B cell (primary cell): ENCODE results near the gene THSD7B. TPM values are rescaled to one million over a fixed set of nuclear protein-coding genes. Genes with fewer than 3 reads are reported as not detected.

Source experiments
- ATAC-seq: fragments of 200-7000 bp; cut with Tn5 transposase; one replicate; pipeline ENCODE4 v1.10.0; 2021; ENCODE audit warnings: low read depth, mild to moderate bottlenecking, moderate number of reproducible peaks, moderate library complexity
- CTCF ChIA-PET: fragments of 350-600 bp; sonication (Branson Sonifier 250); formaldehyde crosslinking; loops from one replicate; lab custom pipeline; 2021; ENCODE audit warnings: antibody characterized with exemption, inconsistent platforms; lab: Charles Lee
- POLR2A ChIA-PET: fragments of 350-600 bp; sonication (Branson Sonifier 250); formaldehyde crosslinking; loops from one replicate; lab custom pipeline; 2021; ENCODE audit warnings: antibody characterized with exemption; lab: Charles Lee
- DNase-seq: peaks from one replicate; pipeline ENCODE4 v3.0.0; 2013
- H2AFZ ChIP-seq: 2 replicates; pipeline ENCODE4 v1.6.1; 2012; ENCODE audit warnings: mild to moderate bottlenecking, low read depth, low read length; ENCODE audit not compliant: insufficient read depth, poor library complexity, severe bottlenecking
- H3K27ac ChIP-seq, 2 donors: 1 replicate in 1 of 2; 2 replicates in 1 of 2; pipeline ENCODE4 v1.5.1; 2012 to 2013; ENCODE audit warnings: low read length in 2 of 2, mild to moderate bottlenecking in 2 of 2, moderate library complexity in 1 of 2
- H3K27me3 ChIP-seq, 4 experiments: fragments of 200-600 bp in 1 of 4; sonication (generic) in 1 of 4; replicated peaks in 1 of 4; 1 replicate in 2 of 4; 2 replicates in 2 of 4; pipeline versions ENCODE4 v1.6.1 to v1.7.0; 2013 to 2016; ENCODE audit warnings: low read length in 3 of 4, mild to moderate bottlenecking in 2 of 4, mixed read lengths in 1 of 4, moderate library complexity in 1 of 4; ENCODE audit not compliant: insufficient read depth in 4 of 4, control insufficient read depth in 3 of 4; ENCODE audit errors: control extremely low read depth in 1 of 4
- H3K36me3 ChIP-seq, 2 experiments: replicated peaks in 1 of 2; 1 replicate in 1 of 2; 2 replicates in 1 of 2; pipeline versions ENCODE4 v1.6.1 to v1.7.1; 2013; ENCODE audit warnings: low read length in 1 of 2; ENCODE audit not compliant: insufficient read depth in 2 of 2, control insufficient read depth in 1 of 2; ENCODE audit errors: control extremely low read depth in 1 of 2, extremely low read depth in 1 of 2
- H3K4me1 ChIP-seq, 2 donors: fragments of 200-600 bp in 1 of 2; sonication (generic) in 1 of 2; 1 replicate in 1 of 2; 2 replicates in 1 of 2; pipeline versions ENCODE4 v1.5.1 to v1.6.1; 2013 to 2017; ENCODE audit warnings: low read length in 2 of 2; ENCODE audit not compliant: control insufficient read depth in 2 of 2, insufficient read depth in 2 of 2
- H3K4me2 ChIP-seq: replicated peaks from 2 replicates; pipeline ENCODE3; 2012; ENCODE audit warnings: mild to moderate bottlenecking, low read depth, low read length; ENCODE audit not compliant: poor library complexity, severe bottlenecking
- H3K4me3 ChIP-seq, 5 experiments: fragments of 200-600 bp in 1 of 5; sonication (generic) in 1 of 5; 1 replicate in 3 of 5; 2 replicates in 2 of 5; pipeline versions ENCODE4 v1.5.1 to v1.7.0; 2011 to 2016; ENCODE audit warnings: low read length in 4 of 5, mild to moderate bottlenecking in 4 of 5, low read depth in 2 of 5, control low read depth in 1 of 5, moderate library complexity in 1 of 5; ENCODE audit not compliant: insufficient read depth in 1 of 5; ENCODE audit errors: control extremely low read depth in 1 of 5, extremely low read depth in 1 of 5
- H3K79me2 ChIP-seq: fragments of 200-600 bp; sonication (generic); one replicate; pipeline ENCODE4 v1.6.0; 2016; ENCODE audit warnings: low read length; ENCODE audit not compliant: control insufficient read depth, insufficient read depth
- H3K9ac ChIP-seq: fragments of 200-600 bp; sonication (generic); 2 replicates; pipeline ENCODE4 v1.6.1; 2017; ENCODE audit warnings: mild to moderate bottlenecking, low read length, moderate library complexity
- H3K9me3 ChIP-seq, 3 donors: one replicate each; pipeline versions ENCODE4 v1.6.1 to v1.7.1; 2013; ENCODE audit warnings: low read length in 2 of 3; ENCODE audit not compliant: control insufficient read depth in 2 of 3, insufficient read depth in 1 of 3; ENCODE audit errors: control extremely low read depth in 1 of 3
- H4K20me1 ChIP-seq: 2 replicates; pipeline ENCODE4 v1.6.0; 2012; ENCODE audit warnings: mild to moderate bottlenecking, low read length; ENCODE audit not compliant: insufficient read depth, control insufficient read depth, poor library complexity, severe bottlenecking
- H3K27ac Mint-ChIP-seq: one replicate; pipeline ENCODE4 v1.8.0; 2021; ENCODE audit warnings: mixed read lengths
- H3K27me3 Mint-ChIP-seq: one replicate; pipeline ENCODE4 v1.8.0; 2021; ENCODE audit warnings: mixed read lengths
- H3K4me1 Mint-ChIP-seq: one replicate; pipeline ENCODE4 v1.8.0; 2021; ENCODE audit warnings: mixed read lengths
- H3K4me3 Mint-ChIP-seq: one replicate; pipeline ENCODE4 v1.8.0; 2021; ENCODE audit warnings: mixed read lengths
- H3K9me3 Mint-ChIP-seq: one replicate; pipeline ENCODE4 v1.8.0; 2022; ENCODE audit warnings: mixed read lengths; ENCODE audit not compliant: insufficient read depth
- CTCF ChIP-seq: fragments of 200-600 bp; IDR thresholded peaks from one replicate; pipeline ENCODE4 v1.8.0; 2022; ENCODE audit warnings: antibody characterized with exemption, mild to moderate bottlenecking
- EZH2 ChIP-seq: IDR thresholded peaks from 2 replicates; pipeline ENCODE4 v1.6.1; 2012; ENCODE audit warnings: borderline replicate concordance, low read depth, mild to moderate bottlenecking, moderate library complexity, low read length; ENCODE audit not compliant: insufficient read depth, poor library complexity, severe bottlenecking
- whole genome bisulfite sequencing: methylation state at CpG from one replicate; pipeline ENCODE4 v1.1.5; 2013; ENCODE audit warnings: missing lambda C conversion rate; ENCODE audit not compliant: insufficient coverage; 5-methylcytosine and 5-hydroxymethylcytosine counted together
- intact Hi-C: fragments of 100-400 bp; cut with micrococcal nuclease; formaldehyde crosslinking; loops from one replicate; pipeline ENCODE4 v1.10.0; 2022
- polyA plus RNA-seq: library from polyadenylated mRNA; depleted of rRNA; stranded (reverse); fragments of >200 nt; gene quantifications from 2 replicates; pipeline ENCODE4 v1.2.3, GENCODE V29; 2012
- total RNA-seq, 2 donors: library from RNA; stranded (reverse); fragments of 120-200 nt in 1 of 2; gene quantifications; 1 replicate in 1 of 2; 2 replicates in 1 of 2; pipeline versions ENCODE4 v1.2.3 to v1.2.4, GENCODE V29; 2013 to 2022

Gene THSD7B
- total and polyA plus RNA-seq, 2 donors (not counting 1 experiment from before 2014, with no cell fraction given): 0.76 TPM; not detected in 1

DNA sequence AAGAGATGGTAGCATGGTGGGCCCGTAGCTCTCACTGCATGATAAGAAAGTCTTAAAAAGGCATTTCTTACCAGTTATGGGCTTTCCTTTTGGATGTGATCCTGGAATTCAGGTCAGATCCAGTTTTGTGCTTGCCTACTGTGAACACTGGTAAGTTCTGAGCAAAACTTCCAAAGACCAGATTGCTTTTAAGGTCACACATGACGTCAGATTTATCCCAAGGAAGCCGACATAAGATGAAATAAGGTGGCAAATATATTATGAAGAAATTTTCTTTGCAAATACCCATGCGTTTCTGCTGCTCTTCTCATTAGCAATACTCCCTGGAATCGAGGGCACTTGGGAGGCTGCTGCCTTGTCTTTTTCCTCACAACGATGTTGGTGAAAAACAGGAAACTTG is 782.5 kb downstream of the THSD7B start:
- intact Hi-C loops: no loop called here
- H4K20me1 ChIP-seq: no peaks in the 10 kb centered on the region
- ChIA-PET CTCF (no interaction called here), POLR2A (no interaction called here)
- no peak overlapping the region for H3K9ac ChIP-seq
- H3K4me3 ChIP-seq: no peak overlapping the region
- WGBS: 83% methylated on average over 1 of the region's 6 CpGs
- Mint-ChIP-seq H3K9me3 (peaks cover 2% of the 10 kb centered on the region), H3K4me1 (no peaks in the 10 kb centered on the region), H3K27ac (no peak overlapping the region), H3K4me3 (no peak overlapping the region), H3K27me3 (no peaks in the 10 kb centered on the region)
- no peaks in the 10 kb centered on the region for H3K36me3 ChIP-seq
- no peaks in the 10 kb centered on the region for H3K79me2 ChIP-seq
- no peak for ATAC-seq
- H3K27me3 ChIP-seq: no peaks in the 10 kb centered on the region
- DNase-seq: no peak
- H3K4me1 ChIP-seq: no peaks in the 10 kb centered on the region
- H2AFZ ChIP-seq: no peak overlapping the region
- no peaks in the 10 kb centered on the region for H3K9me3 ChIP-seq
- no peak overlapping the region for H3K27ac ChIP-seq
- TF ChIP-seq EZH2: no peak
- TF ChIP-seq CTCF: no peak
- H3K4me2 ChIP-seq: no peak overlapping the region

GRCh38 chr2:137566387-137566786 is 801.0 kb downstream of the THSD7B start:
- no peak for TF ChIP-seq EZH2
- TF ChIP-seq CTCF: no peak
- POLR2A ChIA-PET: no interaction called here
- no peaks in the 10 kb centered on the region for H4K20me1 ChIP-seq
- intact Hi-C loops: no loop called here
- H3K4me2 ChIP-seq: no peak overlapping the region
- Mint-ChIP-seq H3K27me3 (no peaks in the 10 kb centered on the region), H3K4me3 (no peak overlapping the region), H3K27ac (no peak overlapping the region), H3K4me1 (no peaks in the 10 kb centered on the region), H3K9me3 (no peaks in the 10 kb centered on the region)
- H3K79me2 ChIP-seq: no peaks in the 10 kb centered on the region
- CTCF ChIA-PET: no interaction called here
- no peak overlapping the region for H2AFZ ChIP-seq
- no peak for DNase-seq
- no peaks in the 10 kb centered on the region for H3K4me1 ChIP-seq
- ATAC-seq: no peak
- no peak overlapping the region for H3K9ac ChIP-seq
- no peaks in the 10 kb centered on the region for H3K36me3 ChIP-seq
- H3K9me3 ChIP-seq: no peaks in the 10 kb centered on the region
- H3K27ac ChIP-seq: no peak overlapping the region
- H3K4me3 ChIP-seq: no peak overlapping the region
- H3K27me3 ChIP-seq: no peaks in the 10 kb centered on the region
- WGBS: no CpG with 5 or more reads among the region's 1 CpG
